Measurements from ENCODE around the gene GDAP1L1. TPM values are rescaled to one million over a fixed set of nuclear protein-coding genes. Genes with fewer than 3 reads are reported as not detected.

Gene GDAP1L1
- polyA plus RNA-seq, 1 donor = 5.4 TPM

DNA sequence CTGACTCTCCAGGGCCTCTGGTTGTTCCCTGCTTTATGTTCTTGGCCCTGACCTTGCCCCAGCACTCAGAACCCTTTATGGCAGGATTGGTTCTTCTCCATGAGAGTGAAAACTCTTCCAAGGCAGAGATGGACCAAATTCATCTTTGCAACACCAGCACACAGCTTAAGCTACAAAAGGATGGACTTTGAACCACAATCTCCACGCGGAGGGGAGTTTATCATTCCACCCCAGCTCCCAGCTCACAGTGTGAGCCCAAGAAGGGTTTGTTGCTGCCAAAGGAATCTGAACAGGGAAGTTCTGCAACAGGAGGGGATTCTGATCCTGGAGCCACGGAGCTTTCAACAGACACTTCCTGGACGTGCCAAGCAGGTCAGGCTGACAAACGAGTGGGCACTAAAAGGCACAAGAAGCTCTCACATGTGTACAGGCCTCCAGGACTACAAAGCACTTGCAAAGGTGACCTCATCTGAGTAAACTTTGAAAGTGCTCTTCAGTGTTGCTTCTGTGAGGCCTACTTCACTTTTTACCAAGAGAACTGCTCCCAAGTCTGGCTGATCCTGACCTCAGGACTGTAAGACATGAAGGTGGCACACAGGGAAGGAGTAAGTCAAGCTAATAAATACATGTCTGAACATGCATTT lies 55.0 kb downstream of the GDAP1L1 start:
- peak; percentile 79 to 93 for DNase-seq
- Histone ChIP-seq H3K27ac (ENCODE audit: low read length) (peak overlapping the region; percentile 70), H3K4me1 (ENCODE audit: control insufficient read depth, insufficient read depth, low read length) (peaks cover 19% of the 10 kb centered on the region), H3K36me3 (ENCODE audit: control insufficient read depth, insufficient read depth, low read length) (peaks cover 4% of the 10 kb centered on the region), H3K27me3 (ENCODE audit: control insufficient read depth, insufficient read depth, low read length) (no peaks in the 10 kb centered on the region), H3K4me3 (ENCODE audit: low read length) (no peak overlapping the region), H3K9me3 (ENCODE audit: control insufficient read depth, low read depth, low read length) (no peaks in the 10 kb centered on the region)
- no CpG with 5 or more reads among the region's 5 CpGs for WGBS (ENCODE audit: insufficient coverage, low lambda C conversion rate)

DNA sequence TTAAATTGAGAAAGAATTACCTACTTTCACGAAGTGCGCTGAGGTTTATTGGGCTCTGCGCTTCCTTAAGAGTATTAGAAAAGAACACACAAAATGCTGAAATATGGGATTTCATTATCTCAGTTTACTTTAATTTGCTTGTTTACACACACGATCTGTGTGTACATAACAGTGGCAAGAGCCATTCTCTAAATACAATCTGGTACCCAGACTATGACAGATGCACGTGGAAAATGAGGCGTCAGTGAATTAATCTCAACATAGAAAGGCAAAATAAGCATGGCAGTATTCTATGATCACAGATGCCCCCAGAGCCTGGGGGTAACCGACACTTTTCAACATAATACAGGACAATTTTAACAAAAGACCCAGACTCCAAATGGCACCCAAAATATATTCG lies 55.6 kb downstream of the GDAP1L1 start:
- Histone ChIP-seq H3K9me3 (ENCODE audit: control insufficient read depth, low read depth, low read length) (no peaks in the 10 kb centered on the region), H3K4me3 (ENCODE audit: low read length) (no peak overlapping the region), H3K27ac (ENCODE audit: low read length) (peak overlapping the region; percentile 70), H3K27me3 (ENCODE audit: control insufficient read depth, insufficient read depth, low read length) (no peaks in the 10 kb centered on the region), H3K36me3 (ENCODE audit: control insufficient read depth, insufficient read depth, low read length) (peaks cover 4% of the 10 kb centered on the region), H3K4me1 (ENCODE audit: control insufficient read depth, insufficient read depth, low read length) (peaks cover 19% of the 10 kb centered on the region)
- no peak for DNase-seq
- WGBS (ENCODE audit: insufficient coverage, low lambda C conversion rate) = 60% methylated on average over 3 of the region's 8 CpGs

DNA sequence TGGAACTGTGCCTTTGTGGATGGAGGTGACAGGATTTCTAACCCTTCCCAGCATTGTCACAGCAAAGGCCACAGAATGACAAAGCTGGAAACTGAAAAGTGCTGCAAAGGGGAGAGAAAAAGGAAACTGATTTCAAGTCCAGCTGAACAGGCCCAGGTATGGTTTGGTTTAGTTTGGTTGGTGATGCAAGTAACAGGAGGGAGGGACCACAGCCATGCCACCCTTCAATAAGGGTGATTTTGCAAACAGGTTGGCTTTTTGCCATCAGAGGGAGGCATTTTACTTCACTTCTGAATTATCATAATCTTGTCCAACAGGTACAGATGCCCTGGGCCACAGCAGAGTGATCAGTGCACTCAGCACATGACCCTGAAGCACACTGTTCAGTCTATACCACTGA lies 57.3 kb downstream of the GDAP1L1 start:
- H3K27ac ChIP-seq (ENCODE audit: low read length) = no peak overlapping the region
- DNase-seq = no peak
- H3K27me3 ChIP-seq (ENCODE audit: control insufficient read depth, insufficient read depth, low read length) = no peaks in the 10 kb centered on the region
- H3K9me3 ChIP-seq (ENCODE audit: control insufficient read depth, low read depth, low read length) = no peaks in the 10 kb centered on the region
- H3K4me1 ChIP-seq (ENCODE audit: control insufficient read depth, insufficient read depth, low read length) = peaks cover 19% of the 10 kb centered on the region
- no peak overlapping the region for H3K4me3 ChIP-seq (ENCODE audit: low read length)
- H3K36me3 ChIP-seq (ENCODE audit: control insufficient read depth, insufficient read depth, low read length) = peaks cover 4% of the 10 kb centered on the region

DNA sequence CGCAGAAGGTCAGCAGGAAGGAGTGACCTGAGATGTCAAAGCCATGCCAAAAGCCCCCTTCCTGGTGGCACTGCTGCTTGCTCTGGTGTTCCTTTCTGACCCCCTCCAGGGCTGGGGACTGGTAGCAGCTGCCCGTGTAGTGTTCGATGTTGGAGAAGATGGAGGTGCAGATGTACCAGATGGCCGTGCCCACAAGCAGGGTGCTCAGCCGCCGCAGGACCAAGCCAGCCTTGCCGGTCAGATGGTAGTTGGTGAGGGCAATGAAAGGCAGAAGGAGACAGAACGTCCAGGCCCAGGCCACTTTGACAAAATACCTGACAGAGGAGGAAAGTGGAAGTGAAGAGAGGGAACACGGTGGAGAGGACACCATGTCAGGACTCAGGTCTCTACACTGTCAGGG lies 59.8 kb downstream of the GDAP1L1 start:
- no peaks in the 10 kb centered on the region for H3K9me3 ChIP-seq (ENCODE audit: control insufficient read depth, low read depth, low read length)
- H3K36me3 ChIP-seq (ENCODE audit: control insufficient read depth, insufficient read depth, low read length) = peaks cover 4% of the 10 kb centered on the region
- no peak overlapping the region for H3K4me3 ChIP-seq (ENCODE audit: low read length)
- whole genome bisulfite sequencing (ENCODE audit: insufficient coverage, low lambda C conversion rate) = 80% methylated on average over 1 of the region's 9 CpGs
- no peak for DNase-seq
- no peak overlapping the region for H3K27ac ChIP-seq (ENCODE audit: low read length)
- H3K4me1 ChIP-seq (ENCODE audit: control insufficient read depth, insufficient read depth, low read length) = peaks cover 23% of the 10 kb centered on the region
- no peaks in the 10 kb centered on the region for H3K27me3 ChIP-seq (ENCODE audit: control insufficient read depth, insufficient read depth, low read length)

DNA sequence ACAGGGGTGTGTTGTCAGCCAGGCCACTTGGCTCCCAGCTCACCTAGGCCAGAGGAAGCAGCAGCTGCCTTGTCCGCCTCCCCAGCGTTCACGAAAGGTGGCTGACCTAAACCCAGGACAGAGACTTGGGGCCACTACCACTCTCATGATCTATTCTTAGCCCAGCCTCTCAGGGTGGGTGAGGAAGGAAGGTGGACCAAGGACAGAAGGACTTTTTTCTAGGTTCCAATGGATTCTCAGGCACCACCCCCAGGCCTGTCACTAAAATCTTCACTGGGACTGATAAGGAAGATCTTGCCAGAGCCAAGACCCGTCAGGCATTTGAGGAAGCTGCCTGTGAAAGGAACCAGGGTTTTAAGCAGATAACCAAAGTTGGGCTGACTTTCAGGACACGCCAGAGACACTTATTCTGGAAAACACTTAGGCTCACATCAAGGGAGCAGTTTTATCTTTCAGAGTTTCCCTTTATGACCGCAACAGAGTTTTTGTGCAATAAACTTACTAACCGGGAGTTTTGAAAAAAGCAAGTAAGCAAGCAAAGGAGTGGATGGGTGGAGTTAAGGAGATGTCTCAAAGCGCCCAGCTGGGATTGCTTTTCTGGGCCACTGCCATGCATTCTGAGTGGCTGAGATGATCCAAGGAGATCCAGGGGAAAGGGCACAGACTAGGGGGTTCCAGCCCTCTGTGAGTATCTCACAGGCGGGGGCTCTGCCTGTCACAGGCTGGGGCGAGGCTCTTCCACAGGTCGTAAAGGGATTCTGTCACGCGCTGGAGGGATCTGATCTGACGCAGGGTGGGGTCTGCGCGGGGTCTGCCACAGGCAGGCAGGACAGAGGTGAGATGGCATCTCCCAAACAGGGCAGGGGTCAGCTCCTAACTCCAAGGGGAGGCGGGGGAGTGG lies 62.9 kb downstream of the GDAP1L1 start:
- H3K9me3 ChIP-seq (ENCODE audit: control insufficient read depth, low read depth, low read length) = no peaks in the 10 kb centered on the region
- H3K4me1 ChIP-seq (ENCODE audit: control insufficient read depth, insufficient read depth, low read length) = peaks cover 10% of the 10 kb centered on the region
- DNase-seq = peak in 1 of 2 donors; percentile 51
- WGBS (ENCODE audit: insufficient coverage, low lambda C conversion rate) = 0% methylated on average over 1 of the region's 17 CpGs
- no peaks in the 10 kb centered on the region for H3K27me3 ChIP-seq (ENCODE audit: control insufficient read depth, insufficient read depth, low read length)
- H3K4me3 ChIP-seq (ENCODE audit: low read length) = peak overlapping the region; percentile 92
- peak overlapping the region; percentile 26 for H3K27ac ChIP-seq (ENCODE audit: low read length)
- H3K36me3 ChIP-seq (ENCODE audit: control insufficient read depth, insufficient read depth, low read length) = peaks cover 4% of the 10 kb centered on the region

DNA sequence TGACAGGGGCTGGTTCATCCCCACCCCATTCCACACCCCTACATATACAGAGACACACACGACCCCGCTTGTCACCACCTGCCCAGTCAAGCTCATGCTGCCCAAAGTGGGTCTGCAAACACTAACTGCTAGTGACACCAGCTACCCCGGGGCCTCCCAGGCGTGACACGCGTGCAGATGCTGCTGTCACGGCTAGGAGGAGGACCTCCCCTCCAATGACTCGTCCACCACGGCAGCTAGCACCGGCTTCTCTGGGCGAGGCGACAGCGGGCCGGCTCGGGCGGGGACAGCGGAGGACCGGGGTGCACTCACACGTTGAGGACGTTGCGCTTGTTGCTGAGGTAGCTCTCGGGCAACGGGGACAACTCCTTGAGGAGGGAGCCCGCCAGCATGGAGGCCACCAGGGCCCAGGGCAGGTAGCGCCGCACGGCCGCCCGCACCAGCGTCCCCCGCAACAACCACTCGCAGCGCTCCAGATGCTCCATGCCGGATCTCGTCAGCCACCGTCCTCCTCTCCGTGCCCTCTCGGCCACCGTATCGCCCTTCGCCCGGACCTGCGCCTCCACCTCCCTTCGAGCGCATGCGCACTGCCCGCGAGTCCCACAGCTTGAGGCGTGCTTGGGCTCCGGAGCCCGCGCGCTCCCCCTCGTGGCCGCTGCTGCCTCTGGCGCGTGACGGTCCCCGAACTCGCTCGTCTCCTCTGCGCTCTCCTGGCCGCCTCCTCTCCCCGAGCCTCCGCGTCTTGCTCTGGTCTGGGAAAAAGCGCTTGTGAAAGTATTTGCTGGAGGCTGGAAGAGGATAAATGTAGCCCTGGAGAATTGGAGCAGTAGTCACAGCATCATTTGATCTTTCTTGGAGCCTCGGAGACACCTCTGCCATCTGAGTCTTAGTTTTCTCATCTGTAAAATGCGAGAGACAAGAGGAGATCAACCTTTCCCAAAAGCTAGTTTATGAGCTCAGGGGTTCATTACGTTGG lies 63.8 kb downstream of the GDAP1L1 start, which contains the start of gene FITM2:
TSS of gene FITM2 (minus strand) at position 539 of the 976 bp plus-strand sequence. CDS start at position 485, 54 bp downstream.
- H3K27ac ChIP-seq (ENCODE audit: low read length) = peak within 1 kb of the TSS; percentile 3
- H3K9me3 ChIP-seq (ENCODE audit: control insufficient read depth, low read depth, low read length) = no peaks in the 10 kb centered on the region
- peaks cover 10% of the 10 kb centered on the region for H3K4me1 ChIP-seq (ENCODE audit: control insufficient read depth, insufficient read depth, low read length)
- peak; percentile 97 to 98 for DNase-seq
- no CpG with 5 or more reads among the region's 70 CpGs for WGBS (ENCODE audit: insufficient coverage, low lambda C conversion rate)
- H3K36me3 ChIP-seq (ENCODE audit: control insufficient read depth, insufficient read depth, low read length) = peaks cover 4% of the 10 kb centered on the region
- H3K27me3 ChIP-seq (ENCODE audit: control insufficient read depth, insufficient read depth, low read length) = no peaks in the 10 kb centered on the region
- peak within 1 kb of the TSS; percentile 92 for H3K4me3 ChIP-seq (ENCODE audit: low read length)

DNA sequence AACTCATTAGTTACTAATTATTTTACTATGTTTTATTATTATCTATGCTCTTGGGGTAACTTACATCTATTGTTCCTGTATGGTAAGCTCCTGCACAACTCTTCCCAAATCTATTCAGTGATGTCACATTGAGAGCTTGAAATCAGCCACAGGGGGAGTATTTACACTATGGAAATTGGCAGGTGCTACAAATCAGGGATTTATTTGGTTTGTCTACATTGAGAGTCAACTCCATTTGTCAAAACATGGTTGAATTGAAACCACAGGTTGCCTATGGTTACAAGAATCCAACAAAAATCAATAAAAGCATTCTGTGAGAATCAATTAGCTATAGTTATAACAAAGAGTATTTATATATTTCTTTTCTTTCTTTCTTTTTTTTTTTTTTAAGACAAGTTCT lies 67.8 kb downstream of the GDAP1L1 start:
- Histone ChIP-seq H3K36me3 (ENCODE audit: control insufficient read depth, insufficient read depth, low read length) (no peaks in the 10 kb centered on the region), H3K4me1 (ENCODE audit: control insufficient read depth, insufficient read depth, low read length) (peaks cover 6% of the 10 kb centered on the region), H3K4me3 (ENCODE audit: low read length) (no peak overlapping the region), H3K27me3 (ENCODE audit: control insufficient read depth, insufficient read depth, low read length) (no peaks in the 10 kb centered on the region), H3K9me3 (ENCODE audit: control insufficient read depth, low read depth, low read length) (no peaks in the 10 kb centered on the region), H3K27ac (ENCODE audit: low read length) (no peak overlapping the region)
- no peak for DNase-seq

DNA sequence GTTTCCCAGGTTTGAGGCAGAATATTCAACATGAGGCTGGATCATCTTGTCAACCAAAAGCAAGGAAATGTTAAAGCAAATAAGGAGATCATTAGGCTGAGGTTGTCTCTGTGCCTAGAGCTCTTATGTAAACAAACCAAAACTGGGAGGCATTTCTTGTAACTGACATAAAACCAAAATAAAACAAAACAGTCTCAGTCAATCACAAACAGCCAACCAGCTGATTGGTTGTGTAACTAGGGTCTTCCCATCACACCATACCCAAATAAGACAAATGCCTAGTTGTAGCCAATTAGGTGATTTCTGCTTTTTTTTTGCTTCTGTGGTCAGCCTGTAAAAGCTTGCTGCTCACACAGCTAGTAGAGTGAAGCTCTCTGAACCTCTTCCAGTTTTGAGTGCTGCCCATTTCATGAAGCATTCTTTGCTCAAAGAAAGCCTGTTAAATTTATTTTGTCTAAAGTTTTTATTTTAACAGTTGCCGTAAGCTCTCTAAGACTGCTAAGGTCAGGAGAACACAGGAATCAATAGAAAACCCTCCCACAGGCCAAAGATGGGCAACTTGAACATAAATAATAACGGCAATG lies 72.8 kb downstream of the GDAP1L1 start:
- no peak overlapping the region for H3K27ac ChIP-seq (ENCODE audit: low read length)
- no peaks in the 10 kb centered on the region for H3K27me3 ChIP-seq (ENCODE audit: control insufficient read depth, insufficient read depth, low read length)
- peaks cover 3% of the 10 kb centered on the region for H3K4me1 ChIP-seq (ENCODE audit: control insufficient read depth, insufficient read depth, low read length)
- H3K9me3 ChIP-seq (ENCODE audit: control insufficient read depth, low read depth, low read length) = no peaks in the 10 kb centered on the region
- no peak overlapping the region for H3K4me3 ChIP-seq (ENCODE audit: low read length)
- H3K36me3 ChIP-seq (ENCODE audit: control insufficient read depth, insufficient read depth, low read length) = no peaks in the 10 kb centered on the region
- no peak for DNase-seq
- 100% methylated on average over 2 of the region's 2 CpGs for WGBS (ENCODE audit: insufficient coverage, low lambda C conversion rate)

DNA sequence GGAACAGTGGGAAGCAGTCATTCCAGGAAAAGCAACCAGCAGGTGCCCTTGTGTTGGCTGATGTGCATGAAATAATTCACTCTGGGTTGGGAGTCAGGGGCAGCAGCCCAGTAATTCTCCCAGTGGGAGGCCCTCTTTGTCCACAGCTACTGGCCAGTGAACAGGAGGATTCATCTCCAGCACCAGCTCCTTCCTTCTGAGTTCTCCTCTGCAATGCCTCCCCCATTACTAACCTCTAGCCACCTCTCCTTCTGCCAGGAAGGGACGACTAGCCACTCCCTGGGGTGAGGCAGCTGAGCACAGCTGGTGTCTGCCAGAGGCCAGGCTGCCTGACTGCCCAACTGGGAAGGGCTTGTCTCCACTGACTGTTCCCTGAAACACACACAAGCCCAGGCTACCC lies 77.2 kb downstream of the GDAP1L1 start:
- WGBS (ENCODE audit: insufficient coverage, low lambda C conversion rate) = no CpG with 5 or more reads among the region's 1 CpG
- Histone ChIP-seq H3K9me3 (ENCODE audit: control insufficient read depth, low read depth, low read length) (no peaks in the 10 kb centered on the region), H3K4me1 (ENCODE audit: control insufficient read depth, insufficient read depth, low read length) (peaks cover 3% of the 10 kb centered on the region), H3K27ac (ENCODE audit: low read length) (no peak overlapping the region), H3K27me3 (ENCODE audit: control insufficient read depth, insufficient read depth, low read length) (no peaks in the 10 kb centered on the region), H3K4me3 (ENCODE audit: low read length) (no peak overlapping the region), H3K36me3 (ENCODE audit: control insufficient read depth, insufficient read depth, low read length) (no peaks in the 10 kb centered on the region)
- DNase-seq = peak in 1 of 2 donors; percentile 32
